ENCODE data around the gene ELMOD3. TPM values are rescaled to one million over a fixed set of nuclear protein-coding genes. Genes with fewer than 3 reads are reported as not detected.

The ELMOD3 gene
- polyA plus RNA-seq, 1 donor (not counting 4 experiments of a cell fraction or from before 2014, with no cell fraction given): 20.1 TPM

DNA sequence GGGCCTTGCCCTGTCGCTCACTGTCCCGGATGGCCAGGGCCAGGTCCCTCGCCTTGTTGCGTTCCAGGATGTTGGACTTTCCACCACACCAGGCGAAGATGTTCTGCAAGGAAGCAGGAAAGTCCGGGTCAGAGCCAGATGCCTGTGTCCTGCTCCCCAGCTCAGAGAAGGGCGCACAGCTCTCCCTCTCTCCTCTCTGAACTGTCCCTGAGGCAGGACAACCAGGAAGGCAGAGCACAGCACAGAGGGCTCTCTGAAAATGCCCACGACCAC is 44.5 kb downstream of the ELMOD3 start:
- FAIRE-seq: no peak
- H3K9ac ChIP-seq (ENCODE audit: control insufficient read depth, extremely low read depth, insufficient read depth, low read length): no peak overlapping the region
- no peak overlapping the region for H3K27ac ChIP-seq (ENCODE audit: control insufficient read depth, insufficient read depth, low read length)
- no peak overlapping the region for H3K4me2 ChIP-seq (ENCODE audit: control insufficient read depth, extremely low read depth, insufficient read depth, low read depth, low read length)
- no peaks in the 10 kb centered on the region for H3K27me3 ChIP-seq (ENCODE audit: control insufficient read depth, extremely low read depth, insufficient read depth, low read length)
- no peaks in the 10 kb centered on the region for H4K20me1 ChIP-seq (ENCODE audit: control insufficient read depth, extremely low read depth, insufficient read depth, low read length)
- DNase-seq (ENCODE audit: low read depth, low spot score): no peak
- peaks cover 8% of the 10 kb centered on the region for H3K4me1 ChIP-seq (ENCODE audit: control insufficient read depth, extremely low read depth, insufficient read depth, low read length)
- no peak for TF ChIP-seq EZH2 (IDR thresholded peaks at IDR 0.05; ENCODE audit: low read length)
- TF ChIP-seq, protein P1, sequence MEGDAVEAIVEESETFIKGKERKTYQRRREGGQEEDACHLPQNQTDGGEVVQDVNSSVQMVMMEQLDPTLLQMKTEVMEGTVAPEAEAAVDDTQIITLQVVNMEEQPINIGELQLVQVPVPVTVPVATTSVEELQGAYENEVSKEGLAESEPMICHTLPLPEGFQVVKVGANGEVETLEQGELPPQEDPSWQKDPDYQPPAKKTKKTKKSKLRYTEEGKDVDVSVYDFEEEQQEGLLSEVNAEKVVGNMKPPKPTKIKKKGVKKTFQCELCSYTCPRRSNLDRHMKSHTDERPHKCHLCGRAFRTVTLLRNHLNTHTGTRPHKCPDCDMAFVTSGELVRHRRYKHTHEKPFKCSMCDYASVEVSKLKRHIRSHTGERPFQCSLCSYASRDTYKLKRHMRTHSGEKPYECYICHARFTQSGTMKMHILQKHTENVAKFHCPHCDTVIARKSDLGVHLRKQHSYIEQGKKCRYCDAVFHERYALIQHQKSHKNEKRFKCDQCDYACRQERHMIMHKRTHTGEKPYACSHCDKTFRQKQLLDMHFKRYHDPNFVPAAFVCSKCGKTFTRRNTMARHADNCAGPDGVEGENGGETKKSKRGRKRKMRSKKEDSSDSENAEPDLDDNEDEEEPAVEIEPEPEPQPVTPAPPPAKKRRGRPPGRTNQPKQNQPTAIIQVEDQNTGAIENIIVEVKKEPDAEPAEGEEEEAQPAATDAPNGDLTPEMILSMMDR (optimal IDR thresholded peaks at IDR 0.05 in 1 of 3, IDR thresholded peaks at IDR 0.05 in 1 of 3, conservative IDR thresholded peaks at IDR 0.05 in 1 of 3; ENCODE audit: extremely low read depth in 1 of 3, insufficient read depth in 2 of 3, low read length in 3 of 3): no peak
- H3K9me3 ChIP-seq (ENCODE audit: control insufficient read depth, low read depth, low read length): no peaks in the 10 kb centered on the region
- H3K9me1 ChIP-seq (ENCODE audit: control insufficient read depth, extremely low read depth, insufficient read depth, low read length): no peaks in the 10 kb centered on the region
- no peak overlapping the region for H2AFZ ChIP-seq (ENCODE audit: control insufficient read depth, low read length)
- H3K79me2 ChIP-seq (ENCODE audit: control insufficient read depth, insufficient read depth, low read length): peaks cover 18% of the 10 kb centered on the region
- H3K36me3 ChIP-seq (ENCODE audit: control insufficient read depth in 2 of 2, extremely low read depth in 1 of 2, insufficient read depth in 2 of 2, low read length in 2 of 2): peaks cover 36 to 48% of the 10 kb centered on the region in 2 experiments
- no peak overlapping the region for H3K4me3 ChIP-seq (ENCODE audit: control insufficient read depth in 2 of 3, extremely low read depth in 1 of 3, insufficient read depth in 2 of 3, low read depth in 1 of 3, low read length in 3 of 3)
- dilution Hi-C loops (cut with MboI; ENCODE audit: extremely low pct_ligation_motif_present, low sequenced_read_pairs): no loop called here

DNA sequence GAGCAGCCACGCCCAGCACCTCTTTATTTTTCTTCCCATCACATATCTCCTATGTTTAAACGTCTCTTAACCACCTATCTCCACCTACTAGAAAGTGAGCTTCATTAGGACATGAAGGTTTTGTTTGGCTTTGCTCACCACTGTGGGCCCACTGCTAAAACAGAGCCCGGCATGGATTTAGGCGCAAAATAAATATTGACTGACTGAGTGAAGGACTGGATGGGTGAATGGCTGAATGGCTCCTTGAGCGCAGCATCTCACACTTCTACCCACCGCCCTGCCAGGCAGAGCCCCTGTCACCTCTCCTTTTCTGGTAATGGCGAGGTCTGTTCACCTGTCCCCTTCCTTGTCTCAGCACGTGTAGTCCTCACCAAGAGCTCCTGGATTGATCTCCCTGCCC is 45.5 kb downstream of the ELMOD3 start:
- no peaks in the 10 kb centered on the region for H3K27me3 ChIP-seq (ENCODE audit: control insufficient read depth, extremely low read depth, insufficient read depth, low read length)
- H3K9me1 ChIP-seq (ENCODE audit: control insufficient read depth, extremely low read depth, insufficient read depth, low read length): no peaks in the 10 kb centered on the region
- no peak overlapping the region for H3K9ac ChIP-seq (ENCODE audit: control insufficient read depth, extremely low read depth, insufficient read depth, low read length)
- H3K4me2 ChIP-seq (ENCODE audit: control insufficient read depth, extremely low read depth, insufficient read depth, low read depth, low read length): no peak overlapping the region
- no peaks in the 10 kb centered on the region for H4K20me1 ChIP-seq (ENCODE audit: control insufficient read depth, extremely low read depth, insufficient read depth, low read length)
- no peaks in the 10 kb centered on the region for H3K9me3 ChIP-seq (ENCODE audit: control insufficient read depth, low read depth, low read length)
- dilution Hi-C loops (cut with MboI; ENCODE audit: extremely low pct_ligation_motif_present, low sequenced_read_pairs): no loop called here
- H2AFZ ChIP-seq (ENCODE audit: control insufficient read depth, low read length): no peak overlapping the region
- peaks cover 25% of the 10 kb centered on the region for H3K79me2 ChIP-seq (ENCODE audit: control insufficient read depth, insufficient read depth, low read length)
- no peak overlapping the region for H3K27ac ChIP-seq (ENCODE audit: control insufficient read depth, insufficient read depth, low read length)
- no peak for FAIRE-seq
- H3K4me1 ChIP-seq (ENCODE audit: control insufficient read depth, extremely low read depth, insufficient read depth, low read length): peaks cover 8% of the 10 kb centered on the region
- H3K4me3 ChIP-seq (ENCODE audit: control insufficient read depth in 2 of 3, extremely low read depth in 1 of 3, insufficient read depth in 2 of 3, low read depth in 1 of 3, low read length in 3 of 3): no peak overlapping the region
- peaks cover 28 to 44% of the 10 kb centered on the region in 2 experiments for H3K36me3 ChIP-seq (ENCODE audit: control insufficient read depth in 2 of 2, extremely low read depth in 1 of 2, insufficient read depth in 2 of 2, low read length in 2 of 2)
- no peak for DNase-seq (ENCODE audit: low read depth, low spot score)
- TF ChIP-seq, protein P1 (optimal IDR thresholded peaks at IDR 0.05 in 1 of 3, IDR thresholded peaks at IDR 0.05 in 1 of 3, conservative IDR thresholded peaks at IDR 0.05 in 1 of 3; ENCODE audit: extremely low read depth in 1 of 3, insufficient read depth in 2 of 3, low read length in 3 of 3): no peak
- no peak for TF ChIP-seq EZH2 (IDR thresholded peaks at IDR 0.05; ENCODE audit: low read length)

Measured in keratinocyte (primary cell).